AG04449 (cell line): ENCODE results near the gene KRTAP22-1.

ENCODE experiments used
- CTCF ChIA-PET: fragments of 350-600 bp; formaldehyde crosslinking; extraction: SDS; loops from one replicate; lab custom pipeline; 2021; ENCODE audit warnings: antibody characterized with exemption; lab: Yijun Ruan, JAX
- POLR2A ChIA-PET: fragments of 400-600, 350-600 bp; formaldehyde crosslinking; extraction: SDS; loops from one replicate; lab custom pipeline; 2020; ENCODE audit warnings: antibody characterized with exemption, inconsistent platforms; lab: Yijun Ruan, JAX
- DNase-seq: peaks from one replicate; pipeline ENCODE4 v3.0.0-alpha.2; 2010; ENCODE audit warnings: low read depth, low spot score
- H3K4me3 ChIP-seq: 2 replicates; pipeline ENCODE4 v1.5.1; 2011; ENCODE audit warnings: low read depth, mild to moderate bottlenecking, control low read depth, low read length
- TF ChIP-seq, protein P1 (sequence below): IDR thresholded peaks from one replicate; pipeline ENCODE4 v1.5.1; 2011; ENCODE audit warnings: mild to moderate bottlenecking, moderate library complexity, low read length, control low read depth, inconsistent platforms; ENCODE audit not compliant: insufficient read depth; ENCODE audit errors: missing control alignments

KRTAP22-1 gene

DNA sequence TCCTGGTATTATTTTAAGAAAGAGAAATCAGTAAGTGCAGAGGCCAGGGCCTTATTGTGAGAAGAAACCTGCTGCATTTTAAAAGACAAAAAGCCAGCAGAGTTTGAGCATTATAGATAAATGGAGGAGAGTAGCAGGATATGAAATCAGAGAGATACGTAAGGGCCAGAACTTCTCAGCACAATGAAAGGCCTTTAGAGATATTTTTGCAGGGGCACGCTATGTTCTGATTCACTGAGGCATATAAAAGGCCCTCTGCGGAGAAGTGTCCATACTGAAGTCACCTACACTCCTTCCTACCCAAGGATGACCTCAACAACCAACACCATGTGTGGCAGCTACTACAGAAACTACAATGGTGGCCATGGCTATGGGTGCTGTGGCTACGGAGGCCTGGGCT lies 8.7 kb upstream of the KRTAP22-1 start, which contains the start of gene KRTAP6-3:
Gene KRTAP6-3, plus strand, starts transcription at position 301 of the 400 bp plus-strand sequence. Its CDS starts 6 bp downstream, at position 307.
- ChIA-PET POLR2A (no interaction called here), CTCF (no interaction called here)
- H3K4me3 ChIP-seq, result no peak within 1 kb of the TSS
- no peak for DNase-seq
- TF ChIP-seq, protein P1, sequence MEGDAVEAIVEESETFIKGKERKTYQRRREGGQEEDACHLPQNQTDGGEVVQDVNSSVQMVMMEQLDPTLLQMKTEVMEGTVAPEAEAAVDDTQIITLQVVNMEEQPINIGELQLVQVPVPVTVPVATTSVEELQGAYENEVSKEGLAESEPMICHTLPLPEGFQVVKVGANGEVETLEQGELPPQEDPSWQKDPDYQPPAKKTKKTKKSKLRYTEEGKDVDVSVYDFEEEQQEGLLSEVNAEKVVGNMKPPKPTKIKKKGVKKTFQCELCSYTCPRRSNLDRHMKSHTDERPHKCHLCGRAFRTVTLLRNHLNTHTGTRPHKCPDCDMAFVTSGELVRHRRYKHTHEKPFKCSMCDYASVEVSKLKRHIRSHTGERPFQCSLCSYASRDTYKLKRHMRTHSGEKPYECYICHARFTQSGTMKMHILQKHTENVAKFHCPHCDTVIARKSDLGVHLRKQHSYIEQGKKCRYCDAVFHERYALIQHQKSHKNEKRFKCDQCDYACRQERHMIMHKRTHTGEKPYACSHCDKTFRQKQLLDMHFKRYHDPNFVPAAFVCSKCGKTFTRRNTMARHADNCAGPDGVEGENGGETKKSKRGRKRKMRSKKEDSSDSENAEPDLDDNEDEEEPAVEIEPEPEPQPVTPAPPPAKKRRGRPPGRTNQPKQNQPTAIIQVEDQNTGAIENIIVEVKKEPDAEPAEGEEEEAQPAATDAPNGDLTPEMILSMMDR, result no peak

DNA sequence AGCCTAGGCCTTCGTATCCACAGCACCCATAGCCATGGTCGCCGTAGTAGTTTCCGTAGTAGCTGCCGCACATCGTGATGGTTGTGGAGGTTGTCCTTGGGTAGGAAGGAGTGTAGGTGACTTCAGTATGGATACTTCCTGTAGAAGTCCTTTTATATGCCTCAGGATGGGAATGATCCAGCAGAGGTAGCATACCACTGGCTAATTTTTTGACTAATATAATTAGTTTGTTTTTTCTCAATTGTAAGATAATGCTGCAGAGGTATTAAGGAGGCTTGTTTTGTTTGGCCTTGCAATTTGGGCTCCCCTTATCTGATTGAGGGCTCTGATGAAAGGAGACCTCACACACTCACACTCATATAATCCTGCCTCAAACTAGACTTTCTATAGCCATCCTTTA lies 2.1 kb upstream of the KRTAP22-1 start, which contains the start of gene KRTAP6-2:
Gene KRTAP6-2, minus strand, starts transcription at position 101 of the 400 bp plus-strand sequence. Its CDS starts 28 bp downstream, at position 73.
- TF ChIP-seq, protein P1, result no peak
- no peak within 1 kb of the TSS for H3K4me3 ChIP-seq
- DNase-seq, result no peak
- POLR2A ChIA-PET, result no interaction called here
- CTCF ChIA-PET, result no interaction called here

DNA sequence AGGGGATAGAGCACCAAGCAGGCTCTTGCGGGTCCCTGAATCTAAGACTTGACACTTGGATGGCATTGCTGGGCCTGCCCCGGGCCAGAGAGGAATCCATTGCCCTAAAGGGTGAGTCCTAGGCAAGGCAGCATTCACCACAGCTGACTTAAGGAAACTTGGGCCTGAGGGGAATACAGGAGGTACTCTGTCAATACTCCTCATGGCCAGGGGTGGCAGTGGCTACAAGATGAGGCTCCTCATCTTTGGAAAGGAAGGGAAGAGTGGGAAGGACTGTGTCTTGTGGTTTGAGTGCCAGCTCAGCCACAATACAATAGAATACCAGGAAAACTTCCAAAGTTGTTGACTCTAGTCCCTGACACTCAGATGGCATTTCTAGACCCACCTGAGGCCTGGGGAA lies 5.1 kb downstream of the KRTAP22-1 start:
- no peak for DNase-seq
- ChIA-PET POLR2A (no interaction called here), CTCF (no interaction called here)
- TF ChIP-seq, protein P1, result no peak
- H3K4me3 ChIP-seq, result no peak overlapping the region

DNA sequence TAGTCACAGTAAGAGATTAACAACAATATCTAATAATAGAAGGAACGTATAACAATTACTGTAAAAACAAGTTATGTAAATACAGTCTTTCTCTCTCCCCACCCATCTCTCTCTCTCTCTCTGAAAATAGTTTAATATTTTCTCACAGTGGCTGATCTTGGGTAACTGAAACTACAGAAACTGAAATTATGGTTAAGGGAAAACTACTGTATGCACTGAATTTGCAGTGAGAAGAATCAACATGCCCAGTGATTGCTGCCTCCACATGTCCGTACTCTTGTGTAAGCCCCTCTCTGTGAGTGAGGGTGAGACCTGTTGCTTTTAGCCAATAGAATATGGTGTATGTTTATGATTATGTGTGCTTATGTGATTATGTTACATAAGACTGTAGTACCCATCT lies 11.2 kb downstream of the KRTAP22-1 start:
- CTCF ChIA-PET, result no interaction called here
- DNase-seq, result no peak
- H3K4me3 ChIP-seq, result no peak overlapping the region
- POLR2A ChIA-PET, result no interaction called here
- TF ChIP-seq, protein P1, result no peak

DNA sequence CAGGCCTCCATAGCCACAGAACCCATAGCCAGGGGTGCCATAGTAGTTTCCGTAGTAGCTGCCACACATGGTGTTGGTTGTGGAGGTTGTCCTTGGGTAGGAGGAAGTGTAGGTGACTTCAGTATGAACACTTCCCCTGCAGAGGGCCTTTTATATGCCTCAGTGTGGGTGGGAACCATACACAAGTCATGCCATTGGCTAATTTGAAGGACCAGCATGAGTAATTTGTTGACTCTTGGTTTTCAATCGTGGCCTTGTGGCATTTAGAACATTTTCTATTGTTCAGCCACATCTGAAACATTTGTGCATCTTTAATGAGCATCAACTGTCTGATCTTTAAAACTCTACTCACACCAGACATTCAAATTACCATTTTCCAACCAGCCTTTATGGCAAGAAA lies 12.9 kb downstream of the KRTAP22-1 start, which contains the start of gene KRTAP6-1:
Gene KRTAP6-1, minus strand, starts transcription at position 95 of the 400 bp plus-strand sequence. Its CDS starts 26 bp downstream, at position 69.
- POLR2A ChIA-PET, result no interaction called here
- DNase-seq, result no peak
- CTCF ChIA-PET, result no interaction called here
- TF ChIP-seq, protein P1, result no peak
- no peak within 1 kb of the TSS for H3K4me3 ChIP-seq

DNA sequence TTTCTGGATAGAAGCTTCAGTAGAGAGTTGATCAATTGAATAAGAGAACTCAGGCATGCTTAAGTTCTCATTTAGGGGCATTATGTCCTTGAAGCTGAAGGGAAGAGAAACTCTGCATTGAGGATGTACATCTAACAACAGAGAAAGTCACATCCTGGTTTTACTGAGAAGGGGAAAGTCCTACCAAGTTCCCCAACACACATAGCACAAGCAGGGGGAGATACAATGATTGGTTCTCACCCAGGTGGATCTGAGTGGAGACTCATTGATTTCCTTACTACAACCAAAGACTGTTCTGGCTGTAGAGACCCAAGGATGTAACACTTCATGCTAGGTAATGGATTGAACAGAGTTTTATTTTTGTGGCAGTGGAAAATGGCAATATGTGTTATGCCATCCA lies 14.3 kb downstream of the KRTAP22-1 start:
- ChIA-PET POLR2A (no interaction called here), CTCF (no interaction called here)
- TF ChIP-seq, protein P1, result no peak
- DNase-seq, result no peak
- no peak overlapping the region for H3K4me3 ChIP-seq
